ENCODE data around the gene RNF14.

RNF14 gene

DNA sequence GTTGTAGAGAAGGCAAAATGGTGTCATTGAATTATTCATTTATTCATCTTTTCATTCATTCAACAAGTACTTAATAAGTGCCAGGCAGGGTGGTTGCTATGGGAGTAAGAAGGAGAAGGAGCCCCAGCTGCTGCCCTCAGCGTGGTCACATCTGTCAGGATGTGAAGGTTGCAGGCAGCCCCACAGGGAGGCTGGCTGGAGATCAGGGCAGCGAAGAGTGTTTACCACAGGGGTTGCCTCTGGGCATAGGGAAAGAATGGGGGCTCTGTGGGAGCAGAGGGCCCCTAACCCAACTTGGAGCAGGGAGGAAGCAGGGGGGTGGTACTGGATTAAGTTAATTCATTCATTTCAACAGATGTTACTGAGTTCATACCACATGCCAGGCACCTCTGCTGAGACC, 16.9 kb upstream of the RNF14 start:
- H3K36me3 ChIP-seq (replicated peaks in 1 of 2; ENCODE audit: control insufficient read depth in 2 of 2, insufficient read depth in 2 of 2, low read length in 2 of 2), result no peaks in the 10 kb centered on the region
- DNase-seq (ENCODE audit: low spot score), result no peak
- H2AFZ ChIP-seq (ENCODE audit: low read length), result no peak overlapping the region
- no peak overlapping the region for H3K9ac ChIP-seq (ENCODE audit: low read depth, low read length, poor library complexity)
- H3K79me1 ChIP-seq (ENCODE audit: low read depth, low read length), result no peaks in the 10 kb centered on the region
- H3K23ac ChIP-seq (ENCODE audit: low read depth, low read length, poor library complexity), result no peak overlapping the region
- no peak overlapping the region for H4K8ac ChIP-seq (ENCODE audit: low read depth, low read length)
- no peaks in the 10 kb centered on the region for H3K27me3 ChIP-seq (ENCODE audit: control insufficient read depth in 3 of 3, insufficient read depth in 3 of 3, low read depth in 1 of 3, low read length in 3 of 3)
- no peak overlapping the region for H2BK120ac ChIP-seq (ENCODE audit: low read depth, low read length)
- no peak overlapping the region for H3K4me2 ChIP-seq (ENCODE audit: insufficient read depth, low read length, poor library complexity, severe bottlenecking)
- no peak overlapping the region for H2BK12ac ChIP-seq (ENCODE audit: low read length)
- H3K27ac ChIP-seq (replicated peaks; ENCODE audit: low read length), result no peak overlapping the region
- no peak overlapping the region for H3K4ac ChIP-seq (ENCODE audit: low read length)
- no peak overlapping the region for H2BK5ac ChIP-seq (ENCODE audit: low read length)
- H2BK15ac ChIP-seq (ENCODE audit: low read length), result no peak overlapping the region
- H4K91ac ChIP-seq (ENCODE audit: low read depth, low read length, poor library complexity), result no peak overlapping the region
- WGBS, 2 donors (ENCODE audit: extremely low coverage in 2 of 2, insufficient read length in 2 of 2, insufficient replicate concordance in 1 of 2), result no CpG with 5 or more reads among the region's 2 CpGs
- H3K18ac ChIP-seq (ENCODE audit: low read length), result no peak overlapping the region
- H3K4me1 ChIP-seq (ENCODE audit: control insufficient read depth in 2 of 2, insufficient read depth in 1 of 2, low read depth in 1 of 2, low read length in 2 of 2), result peaks cover 0 to 2% of the 10 kb centered on the region in 2 donors
- no peak overlapping the region for H3K14ac ChIP-seq (ENCODE audit: low read length)
- H3K4me3 ChIP-seq (ENCODE audit: low read length in 2 of 2), result no peak overlapping the region
- no peak overlapping the region for H2AK5ac ChIP-seq (ENCODE audit: low read depth, low read length)
- no peaks in the 10 kb centered on the region for H3K9me3 ChIP-seq (replicated peaks in 1 of 2; ENCODE audit: control insufficient read depth in 2 of 2, insufficient read depth in 1 of 2, low read depth in 1 of 2, low read length in 2 of 2)

DNA sequence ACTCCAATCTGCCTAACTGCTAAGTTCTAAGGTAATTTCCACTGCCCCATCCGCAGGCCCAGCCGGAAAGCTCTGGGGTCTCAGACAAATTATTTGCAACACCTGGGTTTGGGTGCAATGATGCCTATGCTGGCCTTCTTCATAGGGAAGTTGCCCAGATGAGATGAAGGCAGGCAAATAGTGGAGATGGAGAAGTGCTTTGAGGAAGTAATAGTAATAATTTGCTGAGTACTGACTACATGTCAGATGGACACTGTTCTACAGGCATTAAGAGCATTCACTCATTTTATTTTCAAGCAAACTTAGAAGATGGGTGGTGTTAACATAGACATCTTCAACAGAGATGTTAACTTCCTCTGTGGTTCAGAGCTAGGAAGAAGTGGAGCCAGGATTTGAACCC, 14.7 kb upstream of the RNF14 start:
- Histone ChIP-seq H3K18ac (ENCODE audit: low read length) (no peak overlapping the region), H3K14ac (ENCODE audit: low read length) (no peak overlapping the region), H2BK5ac (ENCODE audit: low read length) (no peak overlapping the region), H3K9me3 (replicated peaks in 1 of 2; ENCODE audit: control insufficient read depth in 2 of 2, insufficient read depth in 1 of 2, low read depth in 1 of 2, low read length in 2 of 2) (no peaks in the 10 kb centered on the region), H3K9ac (ENCODE audit: low read depth, low read length, poor library complexity) (no peak overlapping the region), H4K8ac (ENCODE audit: low read depth, low read length) (no peak overlapping the region), H3K27me3 (ENCODE audit: control insufficient read depth in 3 of 3, insufficient read depth in 3 of 3, low read depth in 1 of 3, low read length in 3 of 3) (no peaks in the 10 kb centered on the region), H4K91ac (ENCODE audit: low read depth, low read length, poor library complexity) (no peak overlapping the region), H3K4me2 (ENCODE audit: insufficient read depth, low read length, poor library complexity, severe bottlenecking) (no peak overlapping the region), H3K23ac (ENCODE audit: low read depth, low read length, poor library complexity) (no peak overlapping the region), H3K27ac (replicated peaks; ENCODE audit: low read length) (no peak overlapping the region), H2BK15ac (ENCODE audit: low read length) (no peak overlapping the region), H2BK12ac (ENCODE audit: low read length) (no peak overlapping the region), H3K36me3 (replicated peaks in 1 of 2; ENCODE audit: control insufficient read depth in 2 of 2, insufficient read depth in 2 of 2, low read length in 2 of 2) (no peaks in the 10 kb centered on the region), H3K79me1 (ENCODE audit: low read depth, low read length) (no peaks in the 10 kb centered on the region), H3K4me3 (ENCODE audit: low read length in 2 of 2) (no peak overlapping the region), H2AK5ac (ENCODE audit: low read depth, low read length) (no peak overlapping the region), H3K4ac (ENCODE audit: low read length) (no peak overlapping the region), H2BK120ac (ENCODE audit: low read depth, low read length) (no peak overlapping the region), H3K4me1 (ENCODE audit: control insufficient read depth in 2 of 2, insufficient read depth in 1 of 2, low read depth in 1 of 2, low read length in 2 of 2) (peaks cover 0 to 11% of the 10 kb centered on the region in 2 donors), H2AFZ (ENCODE audit: low read length) (no peak overlapping the region)
- no peak for DNase-seq (ENCODE audit: low spot score)
- no CpG with 5 or more reads among the region's 2 CpGs for WGBS, 2 donors (ENCODE audit: extremely low coverage in 2 of 2, insufficient read length in 2 of 2, insufficient replicate concordance in 1 of 2)

DNA sequence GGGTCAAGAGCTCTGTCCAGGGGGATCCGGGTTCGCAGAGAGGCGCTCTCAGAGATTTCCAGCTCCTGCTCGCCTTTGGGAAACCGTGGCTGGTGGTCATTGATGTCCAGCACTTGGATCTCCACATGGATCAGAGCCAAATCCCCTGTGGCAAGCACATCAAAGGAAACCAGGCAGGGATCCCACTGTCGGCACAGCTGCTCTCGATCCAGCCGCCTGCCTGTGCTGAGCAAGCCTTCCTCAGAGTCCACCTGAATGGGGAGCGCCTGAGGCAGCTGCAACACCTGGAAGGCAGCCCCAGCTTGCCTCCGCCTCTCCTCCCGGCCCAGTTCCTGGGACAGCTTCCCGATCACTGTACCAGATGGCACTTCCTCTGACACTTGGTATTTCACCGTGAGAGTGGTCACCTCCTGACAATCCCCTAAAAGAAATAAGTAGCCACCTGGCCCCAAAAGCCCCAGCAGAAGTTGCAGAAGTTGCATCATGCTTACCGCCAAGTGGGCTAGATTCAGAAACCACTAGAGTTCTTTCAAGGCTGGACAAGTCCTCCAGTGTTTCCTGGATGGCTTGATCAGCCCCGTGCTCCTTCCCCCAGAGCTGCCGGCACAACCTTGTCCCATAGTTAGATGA, 11.4 kb upstream of the RNF14 start:
- no peaks in the 10 kb centered on the region for H3K36me3 ChIP-seq (replicated peaks in 1 of 2; ENCODE audit: control insufficient read depth in 2 of 2, insufficient read depth in 2 of 2, low read length in 2 of 2)
- H3K9ac ChIP-seq (ENCODE audit: low read depth, low read length, poor library complexity), result no peak overlapping the region
- no peak overlapping the region for H3K27ac ChIP-seq (replicated peaks; ENCODE audit: low read length)
- no peak overlapping the region for H2BK15ac ChIP-seq (ENCODE audit: low read length)
- H2AK5ac ChIP-seq (ENCODE audit: low read depth, low read length), result no peak overlapping the region
- no peak for DNase-seq (ENCODE audit: low spot score)
- no peak overlapping the region for H3K23ac ChIP-seq (ENCODE audit: low read depth, low read length, poor library complexity)
- H2AFZ ChIP-seq (ENCODE audit: low read length), result peak overlapping the region; percentile 75
- H3K4me3 ChIP-seq (ENCODE audit: low read length in 2 of 2), result no peak overlapping the region
- WGBS, 2 donors (ENCODE audit: extremely low coverage in 2 of 2, insufficient read length in 2 of 2, insufficient replicate concordance in 1 of 2), result no CpG with 5 or more reads among the region's 16 CpGs
- no peak overlapping the region for H3K4me2 ChIP-seq (ENCODE audit: insufficient read depth, low read length, poor library complexity, severe bottlenecking)
- no peak overlapping the region for H4K91ac ChIP-seq (ENCODE audit: low read depth, low read length, poor library complexity)
- H2BK120ac ChIP-seq (ENCODE audit: low read depth, low read length), result no peak overlapping the region
- H3K4ac ChIP-seq (ENCODE audit: low read length), result no peak overlapping the region
- H2BK12ac ChIP-seq (ENCODE audit: low read length), result no peak overlapping the region
- no peaks in the 10 kb centered on the region for H3K79me1 ChIP-seq (ENCODE audit: low read depth, low read length)
- no peak overlapping the region for H3K14ac ChIP-seq (ENCODE audit: low read length)
- H3K18ac ChIP-seq (ENCODE audit: low read length), result no peak overlapping the region
- H3K9me3 ChIP-seq (replicated peaks in 1 of 2; ENCODE audit: control insufficient read depth in 2 of 2, insufficient read depth in 1 of 2, low read depth in 1 of 2, low read length in 2 of 2), result no peaks in the 10 kb centered on the region
- H4K8ac ChIP-seq (ENCODE audit: low read depth, low read length), result no peak overlapping the region
- peaks cover 7 to 26% of the 10 kb centered on the region in 2 donors for H3K4me1 ChIP-seq (ENCODE audit: control insufficient read depth in 2 of 2, insufficient read depth in 1 of 2, low read depth in 1 of 2, low read length in 2 of 2)
- H2BK5ac ChIP-seq (ENCODE audit: low read length), result no peak overlapping the region
- H3K27me3 ChIP-seq (ENCODE audit: control insufficient read depth in 3 of 3, insufficient read depth in 3 of 3, low read depth in 1 of 3, low read length in 3 of 3), result no peaks in the 10 kb centered on the region

DNA sequence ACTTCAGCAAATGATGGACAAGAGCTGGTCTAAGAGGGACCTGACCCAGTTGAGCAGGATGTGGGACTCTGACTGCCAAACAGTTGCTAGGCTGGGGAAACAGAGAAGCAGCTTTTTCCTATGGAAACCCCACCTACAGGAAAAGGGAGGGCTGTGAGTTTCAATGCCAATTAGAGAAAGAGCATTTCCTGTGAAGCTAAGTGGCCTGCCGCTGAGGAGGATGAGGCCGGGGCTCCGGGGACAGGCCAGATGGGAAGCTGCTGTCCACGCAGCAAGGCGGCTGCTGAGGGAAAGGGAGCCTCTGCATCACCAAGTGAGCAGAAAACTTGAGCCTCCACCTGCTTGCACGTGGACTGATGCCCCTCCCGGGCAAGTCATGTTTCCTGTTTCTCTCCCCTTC, 10.8 kb upstream of the RNF14 start, which contains the start of gene PCDH12:
PCDH12 (minus strand) TSS at position 90 of the 400 bp plus-strand sequence. CDS start 351 bp downstream, outside the sequence.
- H3K9ac ChIP-seq (ENCODE audit: low read depth, low read length, poor library complexity), result no peak within 1 kb of the TSS
- H3K27ac ChIP-seq (replicated peaks; ENCODE audit: low read length), result no peak within 1 kb of the TSS
- no peaks in the 10 kb centered on the region for H3K36me3 ChIP-seq (replicated peaks in 1 of 2; ENCODE audit: control insufficient read depth in 2 of 2, insufficient read depth in 2 of 2, low read length in 2 of 2)
- no peaks in the 10 kb centered on the region for H3K79me1 ChIP-seq (ENCODE audit: low read depth, low read length)
- no peak within 1 kb of the TSS for H2AK5ac ChIP-seq (ENCODE audit: low read depth, low read length)
- H4K91ac ChIP-seq (ENCODE audit: low read depth, low read length, poor library complexity), result no peak within 1 kb of the TSS
- H3K4me1 ChIP-seq (ENCODE audit: control insufficient read depth in 2 of 2, insufficient read depth in 1 of 2, low read depth in 1 of 2, low read length in 2 of 2), result peaks cover 7 to 26% of the 10 kb centered on the region in 2 donors
- no peak within 1 kb of the TSS for H2BK12ac ChIP-seq (ENCODE audit: low read length)
- no peak within 1 kb of the TSS for H4K8ac ChIP-seq (ENCODE audit: low read depth, low read length)
- no peak within 1 kb of the TSS for H3K4me2 ChIP-seq (ENCODE audit: insufficient read depth, low read length, poor library complexity, severe bottlenecking)
- H2AFZ ChIP-seq (ENCODE audit: low read length), result peak within 1 kb of the TSS; percentile 75
- no peak within 1 kb of the TSS for H3K23ac ChIP-seq (ENCODE audit: low read depth, low read length, poor library complexity)
- H2BK5ac ChIP-seq (ENCODE audit: low read length), result no peak within 1 kb of the TSS
- no peak within 1 kb of the TSS for H3K18ac ChIP-seq (ENCODE audit: low read length)
- H3K4ac ChIP-seq (ENCODE audit: low read length), result no peak within 1 kb of the TSS
- H3K14ac ChIP-seq (ENCODE audit: low read length), result no peak within 1 kb of the TSS
- H3K4me3 ChIP-seq (ENCODE audit: low read length in 2 of 2), result no peak within 1 kb of the TSS
- no peak within 1 kb of the TSS for H2BK120ac ChIP-seq (ENCODE audit: low read depth, low read length)
- no CpG with 5 or more reads among the region's 7 CpGs for WGBS, 2 donors (ENCODE audit: extremely low coverage in 2 of 2, insufficient read length in 2 of 2, insufficient replicate concordance in 1 of 2)
- H3K9me3 ChIP-seq (replicated peaks in 1 of 2; ENCODE audit: control insufficient read depth in 2 of 2, insufficient read depth in 1 of 2, low read depth in 1 of 2, low read length in 2 of 2), result no peaks in the 10 kb centered on the region
- H2BK15ac ChIP-seq (ENCODE audit: low read length), result no peak within 1 kb of the TSS
- DNase-seq (ENCODE audit: low spot score), result no peak
- H3K27me3 ChIP-seq (ENCODE audit: control insufficient read depth in 3 of 3, insufficient read depth in 3 of 3, low read depth in 1 of 3, low read length in 3 of 3), result no peaks in the 10 kb centered on the region

Measured in neuronal stem cell (in vitro differentiated cells).